Measurements from ENCODE around the gene ICA1.

DNA sequence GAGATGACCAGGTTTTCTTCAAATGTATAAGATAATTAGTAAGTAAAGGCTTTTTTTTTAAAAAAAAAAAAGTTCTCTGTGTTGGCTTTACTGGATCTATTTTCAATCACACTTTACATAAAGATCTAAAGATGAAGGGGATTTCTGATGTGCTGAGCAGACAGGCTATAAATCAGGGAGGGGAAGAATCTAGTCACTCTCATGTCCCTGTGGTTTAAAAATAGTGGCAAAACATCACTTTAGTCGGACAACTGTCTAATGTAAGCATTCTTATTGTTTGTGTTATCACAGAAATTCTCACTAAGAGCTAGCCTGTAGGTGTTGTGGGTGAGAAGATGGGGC, 132.7 kb downstream of the ICA1 start:
- no peak for TF ChIP-seq CTCF (conservative IDR thresholded peaks at IDR 0.05; ENCODE audit: low read length)
- TF ChIP-seq EZH2phosphoT487 (IDR thresholded peaks at IDR 0.05; ENCODE audit: borderline replicate concordance): no peak
